HG03280 (cell line): ENCODE measurements around the gene SIAH3.

Experiments used
- ATAC-seq: cut with Tn5 transposase; IDR thresholded peaks from one replicate; pipeline ENCODE4 v1.9.1; 2021; ENCODE audit warnings: mild to moderate bottlenecking, moderate library complexity; ENCODE audit not compliant: unreplicated experiment

Gene SIAH3

DNA sequence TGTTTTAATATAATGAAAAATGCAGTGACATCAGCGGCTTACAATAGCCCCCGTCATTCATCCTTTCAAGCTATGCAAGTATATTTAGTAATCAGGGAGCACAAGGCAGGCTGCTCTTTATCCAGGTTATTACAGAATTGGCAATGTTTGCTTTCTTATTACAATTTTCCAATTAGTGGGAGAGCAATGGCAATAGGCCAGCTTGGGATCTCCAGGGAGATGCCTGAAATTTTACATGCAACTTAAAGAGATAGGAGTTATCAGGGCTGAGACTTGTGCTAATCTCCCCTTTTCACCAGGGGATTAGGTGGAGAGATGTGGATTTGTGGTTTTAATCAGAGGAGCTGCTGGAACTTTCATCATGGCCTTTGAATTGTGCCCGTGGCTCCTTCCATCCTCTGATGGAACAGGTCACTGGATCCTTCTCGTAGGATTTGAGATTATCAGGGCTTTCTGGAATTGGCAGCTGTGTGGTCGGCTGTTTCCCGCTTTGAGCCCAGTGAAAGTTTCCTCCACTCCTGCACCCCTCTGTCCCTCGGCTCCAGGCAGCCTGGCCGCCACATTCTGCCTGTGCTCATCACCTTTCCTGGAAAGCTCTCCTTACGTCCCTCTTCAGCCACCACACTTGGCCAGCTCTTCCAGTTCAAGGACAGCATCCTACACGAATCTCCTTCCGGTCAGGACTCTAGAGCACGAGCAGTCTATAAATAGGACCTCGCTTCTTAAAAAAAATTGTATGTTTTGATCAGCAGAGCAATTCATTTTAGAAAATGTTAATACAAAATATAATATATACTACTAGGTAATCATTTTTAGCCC, 102.4 kb downstream of the SIAH3 start:
- ATAC-seq: no peak

- ATAC-seq: no peak
Measured at GRCh38 chr13:45747071-45747470, 104.5 kb downstream of the SIAH3 start.

- no peak for ATAC-seq
Measured at GRCh38 chr13:45744979-45745378, 106.6 kb downstream of the SIAH3 start.

DNA sequence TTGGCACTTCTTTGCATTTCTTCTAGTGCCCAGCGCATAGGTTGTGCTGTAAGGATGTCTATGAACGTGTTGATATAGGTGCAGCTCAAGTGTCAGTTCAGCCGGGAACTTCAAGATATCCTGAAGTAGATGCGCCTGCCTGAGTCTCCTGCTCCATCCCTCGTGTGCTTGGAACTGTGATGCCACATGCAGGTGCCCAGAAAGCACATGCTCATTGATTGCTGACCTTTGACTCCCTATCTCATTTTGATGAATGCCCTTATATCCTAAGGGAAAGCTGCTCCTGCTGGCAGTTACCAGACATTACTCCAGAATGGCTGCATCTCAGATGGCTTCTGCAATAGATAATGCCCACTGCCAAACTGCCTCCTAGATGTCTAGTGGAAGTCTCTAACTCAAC, 108.6 kb downstream of the SIAH3 start:
- no peak for ATAC-seq

DNA sequence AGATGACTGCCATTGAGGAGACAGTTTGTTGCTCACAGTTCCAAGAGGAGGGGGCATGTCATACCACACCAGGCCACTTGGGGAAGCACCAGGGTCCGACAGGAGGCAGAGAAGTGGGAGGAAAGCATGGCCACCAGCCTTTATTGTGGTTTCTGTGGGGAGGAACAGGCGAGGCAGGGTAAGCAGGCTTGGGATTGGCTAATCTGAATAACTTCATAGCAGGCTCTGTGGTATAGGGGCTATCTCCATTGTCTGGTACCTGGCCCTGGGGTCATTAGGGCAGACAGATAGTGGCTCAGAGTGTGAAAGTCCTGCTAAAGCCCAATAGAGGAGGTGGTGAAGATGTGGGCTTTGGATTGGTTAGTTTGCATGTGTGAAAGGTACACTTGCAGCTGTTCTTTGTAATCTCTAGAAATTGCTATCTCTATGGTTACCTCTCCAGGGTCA, 114.0 kb downstream of the SIAH3 start:
- ATAC-seq: no peak

- ATAC-seq: no peak
Measured at GRCh38 chr13:45733361-45733760, 118.2 kb downstream of the SIAH3 start.

DNA sequence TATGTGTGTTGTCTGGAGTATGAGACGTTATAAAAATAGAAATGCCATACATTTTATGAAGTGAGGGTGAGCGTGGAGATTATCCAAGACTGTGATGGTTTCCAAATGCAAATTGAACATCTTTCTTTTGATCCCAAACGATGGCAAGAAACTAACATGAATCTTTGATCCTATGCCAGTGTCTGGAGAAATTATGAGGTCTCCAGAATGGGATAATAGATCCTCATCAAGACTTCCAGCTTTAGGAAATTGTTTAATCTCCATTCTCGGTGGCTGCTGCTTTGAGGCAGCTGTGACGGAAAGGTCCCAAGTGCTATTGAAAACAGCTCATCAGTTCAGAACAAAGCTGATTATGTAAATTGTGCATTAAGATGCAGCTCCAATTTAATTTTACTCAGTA, 118.6 kb downstream of the SIAH3 start:
- no peak for ATAC-seq

GRCh38 chr13:45731455-45731854, 120.1 kb downstream of the SIAH3 start:
- ATAC-seq: no peak

- peak; percentile 76 for ATAC-seq
Measured at GRCh38 chr13:45728759-45729158, 122.8 kb downstream of the SIAH3 start.
